Adrenal gland (tissue), 5 donors: ENCODE measurements around the gene TMEM270.

Experiments used
- POLR2A ChIP-seq, 2 donors: fragments of 450-650 bp; IDR thresholded peaks; one replicate each; pipeline ENCODE4 v1.6.1; 2017; ENCODE audit warnings: antibody characterized with exemption in 2 of 2, mild to moderate bottlenecking in 2 of 2, moderate library complexity in 1 of 2
- TF ChIP-seq, protein P1 (sequence below), 6 experiments: fragments of 450-650 bp in 4 of 6; fragments of 200-600 bp in 2 of 6; sonication (generic) in 1 of 6; IDR thresholded peaks; 1 replicate in 5 of 6; 2 replicates in 1 of 6; pipeline versions ENCODE4 v1.5.1 to v1.8.0; 2016 to 2021; ENCODE audit warnings: antibody characterized with exemption in 6 of 6, mild to moderate bottlenecking in 2 of 6, moderate library complexity in 1 of 6
- donor health status: DM: no; HTN: no; CAD: no.

- TF ChIP-seq, protein P1, sequence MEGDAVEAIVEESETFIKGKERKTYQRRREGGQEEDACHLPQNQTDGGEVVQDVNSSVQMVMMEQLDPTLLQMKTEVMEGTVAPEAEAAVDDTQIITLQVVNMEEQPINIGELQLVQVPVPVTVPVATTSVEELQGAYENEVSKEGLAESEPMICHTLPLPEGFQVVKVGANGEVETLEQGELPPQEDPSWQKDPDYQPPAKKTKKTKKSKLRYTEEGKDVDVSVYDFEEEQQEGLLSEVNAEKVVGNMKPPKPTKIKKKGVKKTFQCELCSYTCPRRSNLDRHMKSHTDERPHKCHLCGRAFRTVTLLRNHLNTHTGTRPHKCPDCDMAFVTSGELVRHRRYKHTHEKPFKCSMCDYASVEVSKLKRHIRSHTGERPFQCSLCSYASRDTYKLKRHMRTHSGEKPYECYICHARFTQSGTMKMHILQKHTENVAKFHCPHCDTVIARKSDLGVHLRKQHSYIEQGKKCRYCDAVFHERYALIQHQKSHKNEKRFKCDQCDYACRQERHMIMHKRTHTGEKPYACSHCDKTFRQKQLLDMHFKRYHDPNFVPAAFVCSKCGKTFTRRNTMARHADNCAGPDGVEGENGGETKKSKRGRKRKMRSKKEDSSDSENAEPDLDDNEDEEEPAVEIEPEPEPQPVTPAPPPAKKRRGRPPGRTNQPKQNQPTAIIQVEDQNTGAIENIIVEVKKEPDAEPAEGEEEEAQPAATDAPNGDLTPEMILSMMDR (IDR thresholded peaks at IDR 0.05) = no peak
- TF ChIP-seq POLR2A (IDR thresholded peaks at IDR 0.05) = no peak
Measured at GRCh38 chr7:73829921-73830680, 30.9 kb upstream of the TMEM270 start.
